Activated CD8-positive, alpha-beta memory T cell treated with anti-CD3 and anti-CD28 coated beads for 1 hour (primary cell): ENCODE measurements around the gene FAM9C.

ENCODE experiments used
- DNase-seq, 2 donors: peaks; one replicate each; pipeline ENCODE4 v3.0.0-alpha.2; 2020; ENCODE audit warnings: low read depth in 1 of 2; ENCODE audit errors: extremely low read depth in 1 of 2

FAM9C gene

GRCh38 chrX:12986164-12986779, 58.1 kb downstream of the FAM9C start:
- no peak for DNase-seq
